Keratinocyte (primary cell): ENCODE data around the gene ACHE. TPM values are rescaled to one million over a fixed set of nuclear protein-coding genes. Genes with fewer than 3 reads are reported as not detected.
A peak's percentile ranks its signal among the peaks of the same experiment; 100 is the strongest.

Experiments used
- DNase-seq: peaks from one replicate; pipeline ENCODE4 v3.0.0-alpha.2; 2011; ENCODE audit warnings: low read depth, missing footprints, low spot score
- FAIRE-seq: peaks from 2 replicates; lab custom pipeline; 2011; peaks lifted over from hg19 to GRCh38; lab: Jason Lieb, UNC
- H2AFZ ChIP-seq: 2 replicates; pipeline ENCODE4 v1.6.0; 2012; ENCODE audit warnings: low read length, control low read depth, inconsistent platforms; ENCODE audit not compliant: control insufficient read depth
- H3K27ac ChIP-seq: 2 replicates; pipeline ENCODE4 v1.5.1; 2011; ENCODE audit warnings: low read length; ENCODE audit not compliant: control insufficient read depth, insufficient read depth
- H3K27me3 ChIP-seq: 3 replicates; pipeline ENCODE4 v1.6.0; 2011; ENCODE audit warnings: low read length; ENCODE audit not compliant: control insufficient read depth, insufficient read depth; ENCODE audit errors: extremely low read depth
- H3K36me3 ChIP-seq, 2 experiments: 2 replicates in 1 of 2; 3 replicates in 1 of 2; pipeline ENCODE4 v1.5.1; 2011; ENCODE audit warnings: low read length in 2 of 2, mild to moderate bottlenecking in 1 of 2; ENCODE audit not compliant: control insufficient read depth in 2 of 2, insufficient read depth in 2 of 2; ENCODE audit errors: extremely low read depth in 1 of 2
- H3K4me1 ChIP-seq: 3 replicates; pipeline ENCODE4 v1.5.1; 2011; ENCODE audit warnings: low read length; ENCODE audit not compliant: control insufficient read depth, insufficient read depth; ENCODE audit errors: extremely low read depth
- H3K4me2 ChIP-seq: 3 replicates; pipeline ENCODE4 v1.6.0; 2011; ENCODE audit warnings: low read depth, low read length; ENCODE audit not compliant: control insufficient read depth, insufficient read depth; ENCODE audit errors: extremely low read depth
- H3K4me3 ChIP-seq, 3 experiments: fragments of 200-600 bp in 1 of 3; sonication (generic) in 1 of 3; 2 replicates in 2 of 3; 3 replicates in 1 of 3; pipeline ENCODE4 v1.5.1; 2011 to 2016; ENCODE audit warnings: low read length in 3 of 3, mild to moderate bottlenecking in 3 of 3, control low read depth in 2 of 3, inconsistent platforms in 1 of 3, low read depth in 1 of 3, mixed read lengths in 1 of 3, mixed run types in 1 of 3, moderate library complexity in 1 of 3; ENCODE audit not compliant: control insufficient read depth in 2 of 3, insufficient read depth in 2 of 3; ENCODE audit errors: extremely low read depth in 1 of 3
- H3K79me2 ChIP-seq: 2 replicates; pipeline ENCODE4 v1.6.0; 2012; ENCODE audit warnings: low read length; ENCODE audit not compliant: control insufficient read depth, insufficient read depth
- H3K9ac ChIP-seq: 3 replicates; pipeline ENCODE4 v1.6.0; 2011; ENCODE audit warnings: low read length; ENCODE audit not compliant: control insufficient read depth, insufficient read depth; ENCODE audit errors: extremely low read depth
- H3K9me1 ChIP-seq: 3 replicates; pipeline ENCODE4 v1.6.0; 2011; ENCODE audit warnings: low read length; ENCODE audit not compliant: control insufficient read depth, insufficient read depth; ENCODE audit errors: extremely low read depth
- H3K9me3 ChIP-seq: 2 replicates; pipeline ENCODE4 v1.5.1; 2012; ENCODE audit warnings: low read depth, low read length; ENCODE audit not compliant: control insufficient read depth
- H4K20me1 ChIP-seq: 3 replicates; pipeline ENCODE4 v1.6.0; 2011; ENCODE audit warnings: low read length; ENCODE audit not compliant: control insufficient read depth, insufficient read depth; ENCODE audit errors: extremely low read depth
- EZH2 ChIP-seq: IDR thresholded peaks from one replicate; pipeline ENCODE4 v1.6.1; 2012; ENCODE audit warnings: inconsistent platforms, mild to moderate bottlenecking, low read length, moderate library complexity
- dilution Hi-C: fragments of 300-500 bp; cut with MboI; formaldehyde crosslinking; loops from one replicate; pipeline ENCODE4 v1.7.0; 2020; ENCODE audit warnings: low sequenced_read_pairs; ENCODE audit not compliant: extremely low pct_ligation_motif_present
- polyA plus RNA-seq, 5 experiments: library from polyadenylated mRNA; depleted of rRNA in 3 of 5; stranded (reverse) in 3 of 5; stranded (forward) in 1 of 5; unstranded in 1 of 5; fragments of >200 nt; gene quantifications; 1 replicate in 1 of 5; 2 replicates in 3 of 5; 3 replicates in 1 of 5; pipeline versions ENCODE4 v1.2.1 to v1.2.3, GENCODE V29; 2011 to 2012; ENCODE audit warnings: missing spikeins in 2 of 5, low read depth in 1 of 5, low replicate concordance in 1 of 5
- TF ChIP-seq, protein P1 (sequence below), 3 experiments: IDR thresholded peaks in 1 of 3; conservative IDR thresholded peaks in 1 of 3; optimal IDR thresholded peaks in 1 of 3; 2 replicates in 2 of 3; 3 replicates in 1 of 3; pipeline versions ENCODE3 to v1.5.1; 2011; ENCODE audit warnings: low read length in 3 of 3, mild to moderate bottlenecking in 3 of 3, moderate library complexity in 2 of 3, control low read depth in 1 of 3, inconsistent platforms in 1 of 3; ENCODE audit not compliant: insufficient read depth in 2 of 3; ENCODE audit errors: extremely low read depth in 1 of 3

The ACHE gene
- polyA plus RNA-seq, 1 donor (not counting 4 experiments of a cell fraction or from before 2014, with no cell fraction given), result 0.07 TPM

DNA sequence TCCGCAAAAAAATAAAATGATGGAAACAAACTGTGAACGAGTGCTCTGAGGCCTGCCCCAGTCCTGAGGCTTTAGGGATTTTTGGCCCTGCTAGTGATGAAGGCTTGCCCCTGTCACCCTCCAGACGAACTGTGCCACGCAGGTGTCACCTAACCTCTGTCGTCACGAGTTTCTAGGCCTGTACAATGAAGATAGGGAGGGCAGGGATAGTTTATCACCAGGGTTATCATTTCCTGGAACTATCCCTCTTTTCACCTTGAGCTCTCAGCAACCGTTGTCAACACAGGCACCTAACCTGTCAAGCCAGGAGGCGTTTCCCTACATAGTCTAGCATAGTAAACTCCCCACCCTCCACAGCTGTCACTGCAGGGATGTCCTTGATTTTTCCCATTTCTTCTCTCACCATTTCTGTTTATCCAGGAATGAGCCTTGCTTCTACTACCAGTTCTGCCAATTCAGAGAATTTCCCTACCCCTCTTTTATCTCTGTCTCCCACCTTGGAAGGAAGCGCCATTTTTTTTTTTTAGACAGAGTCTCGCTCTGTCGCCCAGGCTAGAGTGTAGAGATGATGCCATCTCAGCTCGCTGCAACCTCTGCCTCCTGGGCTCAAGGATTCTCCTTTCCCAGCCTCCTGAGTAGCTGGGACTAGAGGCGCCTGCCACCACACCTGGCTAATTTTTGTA lies 2.2 kb upstream of the ACHE start:
- Histone ChIP-seq H3K4me3 (no peak overlapping the region), H3K4me1 (peaks cover 5% of the 10 kb centered on the region), H3K79me2 (no peaks in the 10 kb centered on the region), H3K9ac (no peak overlapping the region), H3K9me1 (no peaks in the 10 kb centered on the region), H3K9me3 (no peaks in the 10 kb centered on the region), H3K36me3 (no peaks in the 10 kb centered on the region), H3K4me2 (no peak overlapping the region), H2AFZ (no peak overlapping the region), H3K27me3 (peaks cover 46% of the 10 kb centered on the region), H3K27ac (no peak overlapping the region), H4K20me1 (no peaks in the 10 kb centered on the region)
- dilution Hi-C loops, result no loop called here
- no peak for TF ChIP-seq EZH2
- TF ChIP-seq, protein P1, sequence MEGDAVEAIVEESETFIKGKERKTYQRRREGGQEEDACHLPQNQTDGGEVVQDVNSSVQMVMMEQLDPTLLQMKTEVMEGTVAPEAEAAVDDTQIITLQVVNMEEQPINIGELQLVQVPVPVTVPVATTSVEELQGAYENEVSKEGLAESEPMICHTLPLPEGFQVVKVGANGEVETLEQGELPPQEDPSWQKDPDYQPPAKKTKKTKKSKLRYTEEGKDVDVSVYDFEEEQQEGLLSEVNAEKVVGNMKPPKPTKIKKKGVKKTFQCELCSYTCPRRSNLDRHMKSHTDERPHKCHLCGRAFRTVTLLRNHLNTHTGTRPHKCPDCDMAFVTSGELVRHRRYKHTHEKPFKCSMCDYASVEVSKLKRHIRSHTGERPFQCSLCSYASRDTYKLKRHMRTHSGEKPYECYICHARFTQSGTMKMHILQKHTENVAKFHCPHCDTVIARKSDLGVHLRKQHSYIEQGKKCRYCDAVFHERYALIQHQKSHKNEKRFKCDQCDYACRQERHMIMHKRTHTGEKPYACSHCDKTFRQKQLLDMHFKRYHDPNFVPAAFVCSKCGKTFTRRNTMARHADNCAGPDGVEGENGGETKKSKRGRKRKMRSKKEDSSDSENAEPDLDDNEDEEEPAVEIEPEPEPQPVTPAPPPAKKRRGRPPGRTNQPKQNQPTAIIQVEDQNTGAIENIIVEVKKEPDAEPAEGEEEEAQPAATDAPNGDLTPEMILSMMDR (optimal IDR thresholded peaks at IDR 0.05 in 1 of 3, IDR thresholded peaks at IDR 0.05 in 1 of 3, conservative IDR thresholded peaks at IDR 0.05 in 1 of 3; ENCODE audit: extremely low read depth in 1 of 3, insufficient read depth in 2 of 3, low read length in 3 of 3), result no peak
- DNase-seq (no peak), FAIRE-seq (no peak)

DNA sequence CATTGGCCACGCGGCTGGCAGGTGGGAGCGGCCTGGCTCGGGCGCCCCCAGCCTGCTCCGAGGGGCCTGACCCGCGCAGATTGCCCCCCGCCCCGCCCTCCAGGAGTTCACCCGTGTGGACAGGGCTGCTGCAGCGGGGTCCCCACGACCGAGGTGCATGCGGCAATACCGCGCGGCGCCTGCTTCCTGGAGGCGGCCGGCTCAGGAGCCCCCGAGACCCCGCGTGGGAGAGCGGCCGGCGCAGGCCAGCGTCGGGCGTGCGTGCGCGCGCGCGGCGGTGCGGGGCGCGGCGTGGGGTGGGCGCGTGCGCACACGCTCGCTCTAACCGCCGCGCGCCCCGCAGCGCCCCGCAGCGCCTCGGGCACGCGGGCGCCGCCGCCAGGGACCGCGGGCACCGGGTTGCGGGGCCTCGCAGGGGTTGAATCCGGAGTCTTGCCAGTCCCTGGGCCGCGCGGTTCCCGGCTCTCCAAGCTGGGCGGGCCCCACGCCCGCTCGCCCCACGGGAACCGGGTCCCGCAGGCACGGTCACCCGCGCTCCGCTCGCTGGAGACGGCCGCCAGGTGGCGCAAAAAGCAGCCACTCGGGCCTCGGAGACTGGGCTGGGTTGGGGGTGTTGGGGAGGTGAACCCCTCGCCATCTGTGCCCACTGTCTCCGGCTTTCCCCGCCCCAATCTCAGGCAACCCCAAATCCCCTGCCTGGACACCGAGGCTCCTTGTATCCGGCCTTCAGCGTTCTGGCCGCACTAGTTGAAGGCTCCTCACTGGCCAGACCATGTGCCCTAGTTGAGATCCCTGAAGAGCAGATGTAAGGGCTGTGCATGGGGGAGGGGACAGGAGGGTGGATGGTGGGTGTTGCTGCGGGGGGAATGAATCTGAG lies 1.3 kb upstream of the ACHE start:
- Histone ChIP-seq H3K27me3 (peaks cover 46% of the 10 kb centered on the region), H3K4me1 (peaks cover 7% of the 10 kb centered on the region), H3K4me2 (peak overlapping the region; percentile 37), H3K9me3 (no peaks in the 10 kb centered on the region), H3K9ac (no peak overlapping the region), H3K79me2 (no peaks in the 10 kb centered on the region), H4K20me1 (no peaks in the 10 kb centered on the region), H2AFZ (no peak overlapping the region), H3K27ac (no peak overlapping the region), H3K9me1 (no peaks in the 10 kb centered on the region), H3K36me3 (no peaks in the 10 kb centered on the region), H3K4me3 (peak overlapping the region in 1 of 3 experiments; percentile 17)
- TF ChIP-seq, protein P1 (optimal IDR thresholded peaks at IDR 0.05 in 1 of 3, IDR thresholded peaks at IDR 0.05 in 1 of 3, conservative IDR thresholded peaks at IDR 0.05 in 1 of 3; ENCODE audit: extremely low read depth in 1 of 3, insufficient read depth in 2 of 3, low read length in 3 of 3), result peak in 2 of 3 experiments; percentile 45 to 85
- no peak for TF ChIP-seq EZH2
- dilution Hi-C loops, result no loop called here
- no peak for FAIRE-seq
- DNase-seq, result no peak
